K562 (cell line): ENCODE results near the gene APP. TPM values are rescaled to one million over a fixed set of nuclear protein-coding genes. Genes with fewer than 3 reads are reported as not detected.

Source experiments
- ATAC-seq: fragments of 200-7000 bp; cut with Tn5 transposase; 3 replicates; pipeline ENCODE4 v1.9.1; 2020; ENCODE audit warnings: moderate library complexity
- BruUV-seq: library from RNA; stranded (reverse); fragments of 400-500 nt; replicated peaks from 2 replicates; lab custom pipeline; 2021; lab: Mats Ljungman, UMichigan
- CTCF ChIA-PET: fragments of 300-600 bp; formaldehyde crosslinking; extraction: SDS; loops from one replicate; lab custom pipeline; 2021; ENCODE audit warnings: low intra/inter-chr PET ratio; lab: Yijun Ruan, JAX
- POLR2A ChIA-PET: fragments of 300-600, 350-650 bp; sonication (Branson Sonifier 250); formaldehyde crosslinking; extraction: SDS; loops from one replicate; lab custom pipeline; 2021; ENCODE audit warnings: antibody characterized with exemption, inconsistent platforms; lab: Yijun Ruan, JAX
- DNase-seq, 4 experiments: peaks; one replicate each; pipeline versions ENCODE4 v3.0.0 to v3.0.0-alpha.2; 2011 to 2018; ENCODE audit warnings: low spot score in 3 of 4, mixed read lengths in 3 of 4; ENCODE audit errors: extremely low read depth in 1 of 4
- FAIRE-seq: peaks from 2 replicates; lab custom pipeline; 2011; peaks lifted over from hg19 to GRCh38; lab: Jason Lieb, UNC
- H2AFZ ChIP-seq: 2 replicates; pipeline ENCODE4 v1.6.0; 2011; ENCODE audit warnings: low read depth, low read length, control low read depth, inconsistent platforms
- H3K27ac ChIP-seq: fragments of 200-600 bp; 3 replicates; pipeline ENCODE4 v1.8.0; 2011; ENCODE audit warnings: low read depth, mild to moderate bottlenecking, control low read depth, inconsistent platforms, low read length, moderate library complexity, mixed read lengths; ENCODE audit errors: extremely low read depth
- H3K27me3 ChIP-seq, 2 experiments: fragments of 300-600 bp in 1 of 2; 2 replicates in 1 of 2; 3 replicates in 1 of 2; pipeline versions ENCODE4 v1.6.0 to v1.8.0; 2011; ENCODE audit warnings: inconsistent platforms in 2 of 2, low read length in 2 of 2, mild to moderate bottlenecking in 1 of 2, mixed read lengths in 1 of 2, moderate library complexity in 1 of 2; ENCODE audit not compliant: control insufficient read depth in 2 of 2, insufficient read depth in 2 of 2
- H3K36me3 ChIP-seq: fragments of 300-600 bp; 3 replicates; pipeline ENCODE4 v1.8.0; 2011; ENCODE audit warnings: mild to moderate bottlenecking, low read length, inconsistent platforms; ENCODE audit not compliant: control insufficient read depth, insufficient read depth
- H3K4me1 ChIP-seq, 2 experiments: fragments of 200-600 bp in 1 of 2; replicated peaks in 1 of 2; 2 replicates in 1 of 2; 3 replicates in 1 of 2; pipeline versions ENCODE4 v1.5.1 to v1.8.0; 2011; ENCODE audit warnings: inconsistent platforms in 2 of 2, low read length in 2 of 2, mild to moderate bottlenecking in 1 of 2, mixed read lengths in 1 of 2, moderate library complexity in 1 of 2; ENCODE audit not compliant: control insufficient read depth in 2 of 2, insufficient read depth in 2 of 2
- H3K4me2 ChIP-seq: 2 replicates; pipeline ENCODE4 v1.6.1; 2011; ENCODE audit warnings: low read length, control low read depth, inconsistent platforms, mixed read lengths; ENCODE audit not compliant: insufficient read depth
- H3K4me3 ChIP-seq: fragments of 200-600 bp; sonication (generic), shearing (Covaris generic); 2 replicates; pipeline ENCODE4 v1.5.1; 2016; ENCODE audit warnings: control low read depth, inconsistent platforms
- H3K79me2 ChIP-seq: fragments of 200-600 bp; 3 replicates; pipeline ENCODE4 v1.8.0; 2011; ENCODE audit warnings: low read length, inconsistent platforms; ENCODE audit not compliant: control insufficient read depth, insufficient read depth
- H3K9ac ChIP-seq, 2 experiments: 2 replicates each; pipeline versions ENCODE4 v1.6.0 to v1.6.1; 2011; ENCODE audit warnings: low read depth in 2 of 2, low read length in 2 of 2, control low read depth in 1 of 2, inconsistent platforms in 1 of 2, mild to moderate bottlenecking in 1 of 2, mixed read lengths in 1 of 2; ENCODE audit not compliant: insufficient read depth in 1 of 2
- H3K9me1 ChIP-seq: one replicate; pipeline ENCODE4 v1.6.0; 2011; ENCODE audit warnings: inconsistent platforms, mild to moderate bottlenecking, low read length, moderate library complexity; ENCODE audit not compliant: control insufficient read depth, insufficient read depth
- H3K9me3 ChIP-seq: replicated peaks from 2 replicates; pipeline ENCODE4 v1.5.1; 2011; ENCODE audit warnings: low read depth, low read length, inconsistent platforms; ENCODE audit not compliant: control insufficient read depth, insufficient read depth
- H4K20me1 ChIP-seq: replicated peaks from 2 replicates; pipeline ENCODE4 v1.6.1; 2011; ENCODE audit warnings: low read length, inconsistent platforms, mixed read lengths; ENCODE audit not compliant: control insufficient read depth, insufficient read depth
- CAMTA2 ChIP-seq: fragments of 250-450 bp; sonication (Bioruptor Pico); conservative IDR thresholded peaks from 2 replicates; pipeline ENCODE4 v1.5.1; 2022
- FIP1L1 ChIP-seq: fragments of 200-400 bp; formaldehyde crosslinking; IDR thresholded peaks from 2 replicates; pipeline ENCODE4 v1.6.1; 2018; ENCODE audit warnings: mild to moderate bottlenecking, low read depth, low read length; ENCODE audit not compliant: poor library complexity, severe bottlenecking
- JUND ChIP-seq, 2 experiments: IDR thresholded peaks; 2 replicates in 1 of 2; 3 replicates in 1 of 2; pipeline ENCODE4 v1.6.1; 2011; ENCODE audit warnings: borderline replicate concordance in 2 of 2, low read depth in 2 of 2, low read length in 2 of 2, improper control_type of control experiment in 1 of 2, missing biosample characterization in 1 of 2, missing genetic modification characterization in 1 of 2, missing genetic modification reagents in 1 of 2
- RBFOX2 ChIP-seq: fragments of 200-400 bp; formaldehyde crosslinking; IDR thresholded peaks from 2 replicates; pipeline ENCODE4 v1.6.1; 2017; ENCODE audit warnings: low read depth, mild to moderate bottlenecking, low read length, moderate library complexity
- RUNX1 ChIP-seq: sonication (generic); IDR thresholded peaks from 2 replicates; pipeline ENCODE4 v1.6.1; 2016; ENCODE audit warnings: antibody characterized with exemption, low read depth
- SMAD4 ChIP-seq: fragments of 250-450 bp; sonication (Bioruptor Pico); conservative IDR thresholded peaks from 2 replicates; pipeline ENCODE4 v1.8.0; 2021; ENCODE audit warnings: inconsistent platforms, mild to moderate bottlenecking, moderate library complexity
- U2AF2 ChIP-seq: fragments of 200-400 bp; formaldehyde crosslinking; optimal IDR thresholded peaks from 2 replicates; pipeline ENCODE3; 2017; ENCODE audit warnings: low read depth, mild to moderate bottlenecking, low read length
- ZFP1 ChIP-seq: fragments of 450-650 bp; formaldehyde crosslinking; IDR thresholded peaks from 2 replicates; pipeline ENCODE4 v1.4.0; 2020; ENCODE audit warnings: mild to moderate bottlenecking, mixed read lengths
- WGBS: fragments of 100-300 bp; shearing (Covaris generic); methylation state at CpG from one replicate; pipeline ENCODE4 v1.1.6; 2016; ENCODE audit warnings: low coverage, mixed read lengths; ENCODE audit not compliant: insufficient coverage; ENCODE audit errors: missing lambda C conversion rate; 5-methylcytosine and 5-hydroxymethylcytosine counted together
- in situ Hi-C: fragments of 300-500 bp; cut with MboI; formaldehyde crosslinking; loops from 4 replicates; pipeline ENCODE4 v1.15.0; 2018; ENCODE audit warnings: inconsistent platforms, mixed read lengths
- intact Hi-C: fragments of 100-400 bp; cut with micrococcal nuclease; formaldehyde crosslinking; loops from 2 replicates; pipeline ENCODE4 v1.14.2; 2022
- polyA plus RNA-seq, 8 experiments: library from polyadenylated mRNA; depleted of rRNA in 4 of 8; stranded (reverse) in 5 of 8; unstranded in 3 of 8; fragments of >200 nt; fragmentation: Nextera tagmentation in 2 of 8; fragmentation: Illumina TruSeq in 1 of 8; extraction: Ambion mirVana in 2 of 8; extraction: Trizol in 1 of 8; gene quantifications; 2 replicates each; pipeline versions ENCODE4 v1.2.1 to v1.2.3, GENCODE V29; 2011 to 2014; ENCODE audit warnings: inconsistent platforms in 1 of 8, missing spikeins in 1 of 8
- total RNA-seq, 7 experiments: library from RNA; depleted of rRNA in 6 of 7; stranded (reverse); fragments of >200 nt in 6 of 7; fragmentation: Illumina TruSeq in 2 of 7; extraction: Trizol in 2 of 7; gene quantifications; 2 replicates each; pipeline versions ENCODE4 v1.2.1 to v1.2.3, GENCODE V29; 2011 to 2021; ENCODE audit warnings: low replicate concordance in 1 of 7
- TF ChIP-seq, protein P1 (sequence below): sonication (generic); formaldehyde crosslinking; IDR thresholded peaks from 2 replicates; pipeline ENCODE4 v1.8.1; 2023; ENCODE audit warnings: missing genetic modification reagents, mild to moderate bottlenecking, borderline replicate concordance
- TF ChIP-seq, protein P2 (sequence below): fragments of 450-650 bp; IDR thresholded peaks from 2 replicates; pipeline ENCODE4 v1.6.1; 2016; ENCODE audit warnings: antibody characterized with exemption
- TF ChIP-seq, protein P3 (sequence below): fragments of 250-450 bp; sonication (Bioruptor Pico); IDR thresholded peaks from 2 replicates; pipeline ENCODE4 v1.5.0; 2021; ENCODE audit warnings: mild to moderate bottlenecking, moderate library complexity

The APP gene
- total and polyA plus RNA-seq, 9 of the 15 experiments (the other 6 are each of a cell fraction or from before 2014, with no cell fraction given): 0.01 to 1.5 (median 0.16) TPM; not detected in 5

DNA sequence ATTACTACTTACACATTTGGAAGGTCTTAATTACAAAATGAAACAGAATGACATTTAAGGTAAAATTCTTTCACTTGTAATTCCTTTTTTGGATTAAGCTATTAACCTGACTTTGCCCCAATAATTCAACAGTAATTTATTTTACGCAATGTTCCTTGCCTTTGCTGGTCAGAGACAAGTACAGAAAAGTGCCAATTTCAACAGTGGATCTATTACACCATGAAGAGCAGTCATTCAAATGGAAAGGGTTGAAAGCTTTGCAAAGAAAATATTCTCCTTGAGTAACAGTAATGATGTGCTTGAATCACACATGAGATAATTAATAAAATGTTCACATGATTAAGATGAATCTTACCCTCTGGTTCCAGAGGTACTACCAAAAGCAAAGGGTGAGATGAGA, 84.7 kb downstream of the APP start (continued):
- TF ChIP-seq, protein P1, sequence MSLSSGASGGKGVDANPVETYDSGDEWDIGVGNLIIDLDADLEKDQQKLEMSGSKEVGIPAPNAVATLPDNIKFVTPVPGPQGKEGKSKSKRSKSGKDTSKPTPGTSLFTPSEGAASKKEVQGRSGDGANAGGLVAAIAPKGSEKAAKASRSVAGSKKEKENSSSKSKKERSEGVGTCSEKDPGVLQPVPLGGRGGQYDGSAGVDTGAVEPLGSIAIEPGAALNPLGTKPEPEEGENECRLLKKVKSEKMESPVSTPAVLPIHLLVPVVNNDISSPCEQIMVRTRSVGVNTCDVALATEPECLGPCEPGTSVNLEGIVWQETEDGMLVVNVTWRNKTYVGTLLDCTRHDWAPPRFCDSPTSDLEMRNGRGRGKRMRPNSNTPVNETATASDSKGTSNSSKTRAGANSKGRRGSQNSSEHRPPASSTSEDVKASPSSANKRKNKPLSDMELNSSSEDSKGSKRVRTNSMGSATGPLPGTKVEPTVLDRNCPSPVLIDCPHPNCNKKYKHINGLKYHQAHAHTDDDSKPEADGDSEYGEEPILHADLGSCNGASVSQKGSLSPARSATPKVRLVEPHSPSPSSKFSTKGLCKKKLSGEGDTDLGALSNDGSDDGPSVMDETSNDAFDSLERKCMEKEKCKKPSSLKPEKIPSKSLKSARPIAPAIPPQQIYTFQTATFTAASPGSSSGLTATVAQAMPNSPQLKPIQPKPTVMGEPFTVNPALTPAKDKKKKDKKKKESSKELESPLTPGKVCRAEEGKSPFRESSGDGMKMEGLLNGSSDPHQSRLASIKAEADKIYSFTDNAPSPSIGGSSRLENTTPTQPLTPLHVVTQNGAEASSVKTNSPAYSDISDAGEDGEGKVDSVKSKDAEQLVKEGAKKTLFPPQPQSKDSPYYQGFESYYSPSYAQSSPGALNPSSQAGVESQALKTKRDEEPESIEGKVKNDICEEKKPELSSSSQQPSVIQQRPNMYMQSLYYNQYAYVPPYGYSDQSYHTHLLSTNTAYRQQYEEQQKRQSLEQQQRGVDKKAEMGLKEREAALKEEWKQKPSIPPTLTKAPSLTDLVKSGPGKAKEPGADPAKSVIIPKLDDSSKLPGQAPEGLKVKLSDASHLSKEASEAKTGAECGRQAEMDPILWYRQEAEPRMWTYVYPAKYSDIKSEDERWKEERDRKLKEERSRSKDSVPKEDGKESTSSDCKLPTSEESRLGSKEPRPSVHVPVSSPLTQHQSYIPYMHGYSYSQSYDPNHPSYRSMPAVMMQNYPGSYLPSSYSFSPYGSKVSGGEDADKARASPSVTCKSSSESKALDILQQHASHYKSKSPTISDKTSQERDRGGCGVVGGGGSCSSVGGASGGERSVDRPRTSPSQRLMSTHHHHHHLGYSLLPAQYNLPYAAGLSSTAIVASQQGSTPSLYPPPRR (CRISPR knock-in tag): no peak
- TF ChIP-seq U2AF2 (no peak), JUND (IDR thresholded peaks at IDR 0.05; ENCODE audit: borderline replicate concordance, low read depth, low read length) (no peak), JUND (tag; IDR thresholded peaks at IDR 0.05; ENCODE audit: borderline replicate concordance, low read depth, low read length) (no peak)

DNA sequence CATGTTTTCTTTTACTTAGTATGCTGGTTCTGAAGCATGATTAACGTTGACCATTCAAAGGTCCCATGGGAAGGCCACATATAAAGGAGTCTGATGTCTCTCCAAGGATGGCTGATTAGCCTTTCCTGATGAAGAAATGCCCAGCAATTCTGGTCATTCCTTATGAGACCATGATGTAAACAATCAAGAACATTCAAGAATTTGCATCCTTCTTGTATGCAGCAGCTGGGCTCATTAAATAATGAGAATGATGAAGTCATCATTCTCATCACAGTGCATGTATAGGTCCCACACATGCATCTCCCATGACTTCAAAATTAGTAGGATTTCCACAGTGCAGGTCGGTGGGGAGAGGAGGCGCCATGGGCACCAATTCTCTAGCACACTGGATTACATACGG, 85.4 kb downstream of the APP start:
- Histone ChIP-seq H2AFZ (no peak overlapping the region), H4K20me1 (no peaks in the 10 kb centered on the region), H3K27ac (no peak overlapping the region), H3K4me1 (no peaks in the 10 kb centered on the region), H3K9ac (no peak overlapping the region), H3K4me2 (no peak overlapping the region), H3K79me2 (no peaks in the 10 kb centered on the region), H3K9me3 (no peaks in the 10 kb centered on the region), H3K4me3 (no peak overlapping the region), H3K36me3 (no peaks in the 10 kb centered on the region), H3K27me3 (no peaks in the 10 kb centered on the region; a peak in 1 of 5 replicates), H3K9me1 (no peaks in the 10 kb centered on the region)
- intact Hi-C loops: no loop called here
- no TSS peak for BruUV-seq
- in situ Hi-C loops: no loop called here
- FAIRE-seq: no peak
- ChIA-PET POLR2A (no interaction called here), CTCF (no interaction called here)
- no peak for ATAC-seq
- no peak for DNase-seq
- WGBS: 0% methylated on average over 4 of the region's 4 CpGs
- TF ChIP-seq ZFP1 (CRISPR knock-in tag) (no peak), RBFOX2 (no peak), FIP1L1 (no peak), CAMTA2 (CRISPR knock-in tag) (no peak), SMAD4 (CRISPR knock-in tag) (no peak), RUNX1 (no peak)
- TF ChIP-seq, protein P2, sequence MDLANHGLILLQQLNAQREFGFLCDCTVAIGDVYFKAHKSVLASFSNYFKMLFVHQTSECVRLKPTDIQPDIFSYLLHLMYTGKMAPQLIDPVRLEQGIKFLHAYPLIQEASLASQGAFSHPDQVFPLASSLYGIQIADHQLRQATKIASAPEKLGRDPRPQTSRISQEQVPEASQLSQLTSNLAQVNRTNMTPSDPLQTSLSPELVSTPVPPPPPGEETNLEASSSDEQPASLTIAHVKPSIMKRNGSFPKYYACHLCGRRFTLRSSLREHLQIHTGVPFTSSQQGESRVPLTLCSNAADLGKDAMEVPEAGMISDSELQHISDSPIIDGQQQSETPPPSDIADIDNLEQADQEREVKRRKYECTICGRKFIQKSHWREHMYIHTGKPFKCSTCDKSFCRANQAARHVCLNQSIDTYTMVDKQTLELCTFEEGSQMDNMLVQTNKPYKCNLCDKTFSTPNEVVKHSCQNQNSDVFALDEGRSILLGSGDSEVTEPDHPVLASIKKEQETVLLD: no peak
- TF ChIP-seq, protein P3, sequence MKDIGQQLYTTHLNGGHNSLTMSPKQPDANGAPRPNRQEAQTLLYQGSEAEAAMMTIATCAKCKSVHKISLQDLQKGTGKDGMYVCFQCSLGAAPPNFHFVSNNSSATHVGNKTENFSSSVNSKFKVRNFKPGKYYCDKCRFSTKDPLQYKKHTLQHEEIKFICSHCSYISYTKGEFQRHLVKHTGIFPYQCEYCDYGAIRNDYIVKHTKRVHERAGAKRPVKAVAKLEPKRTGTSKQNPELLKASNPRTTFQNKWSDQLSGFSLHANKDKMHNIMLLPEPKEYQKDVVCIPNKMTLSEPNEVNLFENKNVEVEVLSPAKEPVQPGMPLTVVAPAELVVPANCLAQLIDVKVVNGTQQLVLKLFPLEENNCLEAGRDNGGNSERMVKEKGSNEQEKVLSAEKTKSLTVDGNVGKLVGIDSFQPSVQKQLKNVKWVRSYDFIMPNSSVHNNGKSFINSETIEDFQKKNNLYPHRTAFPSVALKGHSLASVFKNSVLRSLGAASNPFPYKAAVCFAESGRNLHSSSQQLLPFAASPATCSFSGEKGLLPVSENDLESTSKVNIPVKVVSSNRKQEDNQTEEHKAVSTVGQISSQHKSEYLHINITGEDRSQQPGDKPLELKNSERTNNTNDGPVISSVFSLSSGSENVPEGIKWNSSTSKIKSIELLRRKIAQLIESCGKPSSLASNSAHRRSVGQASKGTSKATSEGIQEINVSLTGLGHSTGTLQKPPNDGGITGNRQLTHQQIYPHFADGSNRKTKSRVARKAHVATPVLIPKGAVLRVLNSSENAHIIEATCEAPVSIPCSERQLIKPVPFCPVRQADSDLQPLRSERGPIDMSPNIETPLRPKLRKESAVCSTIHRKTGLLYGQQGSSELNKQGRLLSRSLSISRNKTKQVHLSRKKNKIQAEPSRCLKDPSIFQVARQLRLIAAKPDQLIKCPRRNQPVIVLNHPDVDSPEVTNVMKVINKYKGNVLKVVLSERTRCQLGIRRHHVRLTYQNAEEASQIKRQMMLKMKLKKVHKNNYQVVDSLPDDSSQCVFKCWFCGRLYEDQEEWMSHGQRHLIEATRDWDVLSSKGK (CRISPR knock-in tag): no peak
